GM19467 (cell line): ENCODE data around the gene ZNF557.

Source experiments
- ATAC-seq: cut with Tn5 transposase; IDR thresholded peaks from one replicate; pipeline ENCODE4 v1.9.1; 2021; ENCODE audit warnings: mild to moderate bottlenecking, moderate library complexity; ENCODE audit not compliant: unreplicated experiment

ZNF557 gene

GRCh38 chr19:7124782-7125181, 55.3 kb downstream of the ZNF557 start:
- no peak for ATAC-seq

GRCh38 chr19:7125221-7125620, 55.7 kb downstream of the ZNF557 start:
- ATAC-seq, result no peak

GRCh38 chr19:7126132-7126531, 56.6 kb downstream of the ZNF557 start:
- ATAC-seq, result no peak

- ATAC-seq, result no peak
Observed at GRCh38 chr19:7130043-7130442, 60.5 kb downstream of the ZNF557 start.

- ATAC-seq, result no peak
Observed at GRCh38 chr19:7132054-7132453, 62.6 kb downstream of the ZNF557 start.

GRCh38 chr19:7137120-7137519, 67.6 kb downstream of the ZNF557 start:
- no peak for ATAC-seq
